ENCODE results near the gene GP9. TPM values are rescaled to one million over a fixed set of nuclear protein-coding genes. Genes with fewer than 3 reads are reported as not detected.

The GP9 gene
- total RNA-seq (2022; extraction: Qiagen RNA extraction; ENCODE audit: low read depth) = not detected in 5 replicates

DNA sequence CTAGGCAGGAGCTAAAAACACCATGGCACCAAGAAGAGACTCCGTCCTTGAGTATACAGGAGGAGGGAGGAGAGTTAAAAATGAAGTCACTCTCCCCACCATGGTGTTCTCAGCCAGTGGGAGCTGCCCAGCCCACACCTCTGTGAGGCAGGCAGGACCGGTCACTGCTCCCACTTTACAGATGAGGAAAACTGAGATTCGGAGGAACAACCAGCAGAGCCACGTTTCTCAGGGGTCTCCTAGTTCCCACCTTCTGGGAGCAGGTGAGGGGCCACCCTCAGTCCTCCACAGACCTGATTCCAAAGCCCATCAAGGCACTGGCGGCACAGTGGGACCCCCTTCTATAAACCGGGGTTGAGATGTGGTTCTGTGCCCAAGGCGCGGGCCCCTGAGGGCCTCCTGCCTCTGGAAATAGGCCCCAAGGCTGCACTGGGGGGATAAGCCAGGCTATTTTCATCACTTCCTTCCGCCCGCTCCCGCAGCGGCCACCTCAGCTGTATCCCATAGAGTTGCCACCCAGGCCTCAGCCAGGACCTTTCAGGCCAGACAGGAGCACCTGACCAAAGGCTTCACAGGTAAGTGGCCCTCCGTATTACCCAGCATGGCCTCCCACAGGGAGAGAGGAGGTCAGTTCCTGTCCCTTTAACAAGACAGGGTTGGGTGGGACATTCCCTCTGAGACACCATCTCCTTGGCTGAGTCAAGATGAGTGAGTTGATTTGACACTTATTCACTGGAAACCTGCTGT, at the start of gene GP9:
Gene GP9 (plus strand): TSS at position 504 of the 747 bp plus-strand sequence. CDS start 961 bp downstream, outside the sequence.

Other genes starting within 250 kb of the GP9 start
- gene ACAD9, start 181.2 kb upstream of the GP9 start, total RNA-seq (2022; extraction: Qiagen RNA extraction; ENCODE audit: low read depth) = 24.0 to 27.1 TPM (median 24.7 TPM) in 5 replicates
- gene CFAP92, start 66.7 kb upstream of the GP9 start, total RNA-seq (2022; extraction: Qiagen RNA extraction; ENCODE audit: low read depth) = 0.05 TPM in 2 of 5 replicates, not detected in the others
- not detected in 5 replicates for gene EFCC1, start 59.5 kb upstream of the GP9 start, total RNA-seq (2022; extraction: Qiagen RNA extraction; ENCODE audit: low read depth)
- gene RAB43, start 61.0 kb downstream of the GP9 start, total RNA-seq (2022; extraction: Qiagen RNA extraction; ENCODE audit: low read depth) = 3.1 to 7.3 TPM (median 4.7 TPM) in 5 replicates
- gene ISY1, start 100.3 kb downstream of the GP9 start, total RNA-seq (2022; extraction: Qiagen RNA extraction; ENCODE audit: low read depth) = 19.0 to 24.5 TPM (median 22.6 TPM) in 5 replicates
- gene CNBP, start 123.1 kb downstream of the GP9 start, total RNA-seq (2022; extraction: Qiagen RNA extraction; ENCODE audit: low read depth) = 333 to 368 TPM (median 346 TPM) in 5 replicates
- 77.0 to 92.2 TPM (median 77.4 TPM) in 5 replicates for gene COPG1, start 188.8 kb downstream of the GP9 start, total RNA-seq (2022; extraction: Qiagen RNA extraction; ENCODE audit: low read depth)
- gene HMCES, start 218.1 kb downstream of the GP9 start, total RNA-seq (2022; extraction: Qiagen RNA extraction; ENCODE audit: low read depth) = 40.5 to 45.3 TPM (median 43.6 TPM) in 5 replicates

All from A549 treated with DMSO at 1 μM for 4 hours (cell line).